OCI-LY7 (cell line): ENCODE results near the gene AP3S2. TPM values are rescaled to one million over a fixed set of nuclear protein-coding genes. Genes with fewer than 3 reads are reported as not detected.

Experiments
- BruUV-seq: library from RNA; stranded (reverse); fragments of 400-500 nt; replicated peaks from 2 replicates; lab custom pipeline; 2021; lab: Mats Ljungman, UMichigan
- CTCF ChIA-PET: fragments of 300-600 bp; sonication (Branson Sonifier 250); formaldehyde crosslinking; loops from one replicate; lab custom pipeline; 2022; ENCODE audit warnings: antibody characterized with exemption; ENCODE audit not compliant: unreplicated experiment; lab: Charles Lee
- POLR2A ChIA-PET: fragments of 300-600 bp; sonication (Branson Sonifier 250); formaldehyde crosslinking; loops from one replicate; lab custom pipeline; 2022; ENCODE audit warnings: antibody characterized with exemption; lab: Charles Lee
- DNase-seq: peaks from one replicate; pipeline ENCODE4 v3.0.0-alpha.2; 2015; ENCODE audit warnings: low spot score
- H2AFZ ChIP-seq: fragments of 200-600 bp; sonication (generic), shearing (Covaris generic); 2 replicates; pipeline ENCODE4 v1.6.1; 2014; ENCODE audit warnings: mild to moderate bottlenecking, antibody characterized with exemption, low read length, moderate library complexity
- H3K27ac ChIP-seq: fragments of 200-600 bp; sonication (generic); 2 replicates; pipeline ENCODE4 v1.5.1; 2014; ENCODE audit warnings: mixed run types, low read depth, mild to moderate bottlenecking, moderate library complexity, low read length, inconsistent platforms; ENCODE audit not compliant: poor library complexity, severe bottlenecking
- H3K36me3 ChIP-seq: fragments of 200-600 bp; sonication (generic); 2 replicates; pipeline ENCODE4 v1.6.1; 2014; ENCODE audit warnings: mild to moderate bottlenecking, antibody characterized with exemption, low read length, moderate library complexity, mixed read lengths; ENCODE audit not compliant: insufficient read depth
- H3K4me1 ChIP-seq: fragments of 200-600 bp; sonication (generic); 2 replicates; pipeline ENCODE4 v1.5.1; 2014; ENCODE audit warnings: mild to moderate bottlenecking, low read length; ENCODE audit not compliant: insufficient read depth, poor library complexity, severe bottlenecking
- H3K4me2 ChIP-seq: fragments of 200-600 bp; sonication (generic); 2 replicates; pipeline ENCODE4 v1.6.1; 2014; ENCODE audit warnings: mild to moderate bottlenecking, low read length
- H3K4me3 ChIP-seq: fragments of 200-600 bp; sonication (generic); 2 replicates; pipeline ENCODE4 v1.5.1; 2014; ENCODE audit warnings: mild to moderate bottlenecking, low read depth, low read length; ENCODE audit not compliant: poor library complexity, severe bottlenecking
- H3K79me2 ChIP-seq: fragments of 200-600 bp; sonication (generic); 2 replicates; pipeline ENCODE4 v1.6.1; 2016; ENCODE audit warnings: low read depth, mild to moderate bottlenecking, low read length, moderate library complexity, mixed read lengths; ENCODE audit not compliant: insufficient read depth
- H3K9me2 ChIP-seq: fragments of 200-600 bp; sonication (generic); 2 replicates; pipeline ENCODE4 v1.6.1; 2016; ENCODE audit warnings: mild to moderate bottlenecking, low read length, mixed read lengths; ENCODE audit not compliant: insufficient read depth
- H3K9me3 ChIP-seq: fragments of 200-600 bp; sonication (generic); 2 replicates; pipeline ENCODE4 v1.6.1; 2014; ENCODE audit warnings: mild to moderate bottlenecking, mixed run types, low read length, mixed read lengths
- H4K20me1 ChIP-seq: fragments of 200-600 bp; sonication (generic); 2 replicates; pipeline ENCODE4 v1.6.1; 2014; ENCODE audit warnings: mild to moderate bottlenecking, antibody characterized with exemption, low read length, moderate library complexity, mixed read lengths; ENCODE audit not compliant: insufficient read depth
- CTCF ChIP-seq: fragments of 200-600 bp; sonication (generic); conservative IDR thresholded peaks from 2 replicates; pipeline ENCODE4 v1.5.1; 2014; ENCODE audit warnings: mild to moderate bottlenecking, antibody characterized with exemption, low read length, moderate library complexity, mixed read lengths
- EZH2phosphoT487 ChIP-seq: fragments of 200-600 bp; sonication (generic); IDR thresholded peaks from 2 replicates; pipeline ENCODE4 v1.6.1; 2018; ENCODE audit warnings: low read depth, borderline replicate concordance, mild to moderate bottlenecking, mixed run types, antibody characterized with exemption, low read length, moderate library complexity, mixed read lengths
- intact Hi-C: fragments of 100-400 bp; cut with micrococcal nuclease; formaldehyde crosslinking; loops from one replicate; pipeline ENCODE4 v1.10.0; 2022; ENCODE audit not compliant: unreplicated experiment
- total RNA-seq, 2 experiments: library from RNA; depleted of rRNA in 1 of 2; stranded (reverse); fragments of >200 nt in 1 of 2; shearing (Covaris generic) in 1 of 2; gene quantifications; 2 replicates each; pipeline ENCODE4 v1.2.3, GENCODE V29; 2014 to 2022

The AP3S2 gene
- total RNA-seq, 2 experiments from 2014 or later = 20.8 to 30.4 TPM

GRCh38 chr15:89839167-89839810, 54.5 kb downstream of the AP3S2 start:
- Histone ChIP-seq H3K4me2 (no peak overlapping the region), H3K4me1 (no peaks in the 10 kb centered on the region), H3K79me2 (no peaks in the 10 kb centered on the region), H3K9me2 (no peaks in the 10 kb centered on the region), H3K4me3 (no peak overlapping the region), H3K9me3 (no peaks in the 10 kb centered on the region), H4K20me1 (no peaks in the 10 kb centered on the region), H2AFZ (no peak overlapping the region), H3K27ac (no peak overlapping the region), H3K36me3 (peaks cover 34% of the 10 kb centered on the region)
- ChIA-PET POLR2A (interaction anchor here (1.2 to 1.3 kb wide), 2 partner anchors 9 to 21 kb away, joined by 3 read pairs; no protein-coding TSS in a partner anchor), CTCF (no interaction called here)
- BruUV-seq = no TSS peak
- intact Hi-C loops = no loop called here
- DNase-seq = no peak
- no peak for TF ChIP-seq EZH2phosphoT487
- TF ChIP-seq CTCF = no peak

- H3K79me2 ChIP-seq = no peaks in the 10 kb centered on the region
- no peak overlapping the region for H3K27ac ChIP-seq
- no TSS peak for BruUV-seq
- no peaks in the 10 kb centered on the region for H3K9me3 ChIP-seq
- DNase-seq = no peak
- no peak overlapping the region for H3K4me2 ChIP-seq
- intact Hi-C loops = no loop called here
- POLR2A ChIA-PET = interaction anchor here (0.6 to 1.6 kb wide), 3 partner anchors 229 to 273 kb away, joined by 3 to 7 read pairs (median 3); no protein-coding TSS in a partner anchor
- TF ChIP-seq EZH2phosphoT487 (no peak), CTCF (no peak)
- H2AFZ ChIP-seq = no peak overlapping the region
- H3K4me1 ChIP-seq = no peaks in the 10 kb centered on the region
- peaks cover 48% of the 10 kb centered on the region for H3K36me3 ChIP-seq
- H4K20me1 ChIP-seq = no peaks in the 10 kb centered on the region
- no peak overlapping the region for H3K4me3 ChIP-seq
- H3K9me2 ChIP-seq = no peaks in the 10 kb centered on the region
- CTCF ChIA-PET = no interaction called here
These were observed 56.0 kb downstream of the AP3S2 start for GRCh38 chr15:89837830-89838178.

DNA sequence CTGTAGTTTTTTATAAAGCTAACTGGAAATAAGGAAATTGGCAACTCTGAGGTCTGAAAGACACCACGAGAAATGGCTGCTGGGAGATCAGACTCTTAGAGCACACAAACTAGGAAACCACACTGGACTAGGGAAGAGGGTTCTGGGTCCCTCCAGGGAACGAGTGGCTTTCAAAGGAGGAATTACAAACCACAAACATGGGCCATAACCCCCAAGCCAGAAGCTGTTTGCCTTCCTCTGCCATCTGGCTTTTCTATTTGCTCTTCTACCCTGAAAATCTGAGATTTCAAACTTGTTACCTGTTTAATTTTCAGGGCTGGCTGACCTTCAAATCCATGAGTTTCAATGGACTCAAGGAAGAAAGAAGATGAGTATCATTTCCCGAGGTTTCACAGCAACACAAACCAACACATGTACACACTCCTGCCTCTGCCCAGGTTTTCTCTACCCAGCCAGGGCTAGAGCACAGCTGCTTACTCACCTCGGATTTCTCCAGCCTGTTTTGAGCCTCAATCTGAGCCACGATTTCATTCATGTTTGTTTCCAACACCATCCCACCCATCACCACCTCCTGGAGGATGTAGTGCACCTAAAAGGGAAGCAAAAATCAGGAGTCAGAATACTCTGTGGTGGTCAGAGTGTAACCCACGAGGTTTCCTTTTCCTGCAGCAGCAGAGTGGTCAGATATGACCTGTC, 56.5 kb downstream of the AP3S2 start:
- no peak overlapping the region for H3K4me2 ChIP-seq
- intact Hi-C loops = no loop called here
- DNase-seq = no peak
- H3K27ac ChIP-seq = no peak overlapping the region
- CTCF ChIA-PET = no interaction called here
- POLR2A ChIA-PET = interaction anchor here (0.6 to 1.6 kb wide), 2 partner anchors 262 to 272 kb away, joined by 3 to 7 read pairs; no protein-coding TSS in a partner anchor
- no peaks in the 10 kb centered on the region for H3K9me3 ChIP-seq
- H3K4me3 ChIP-seq = no peak overlapping the region
- no peaks in the 10 kb centered on the region for H3K9me2 ChIP-seq
- TF ChIP-seq CTCF (no peak), EZH2phosphoT487 (no peak)
- no peaks in the 10 kb centered on the region for H3K79me2 ChIP-seq
- H2AFZ ChIP-seq = no peak overlapping the region
- H4K20me1 ChIP-seq = no peaks in the 10 kb centered on the region
- peaks cover 50% of the 10 kb centered on the region for H3K36me3 ChIP-seq
- no peaks in the 10 kb centered on the region for H3K4me1 ChIP-seq
- no TSS peak for BruUV-seq
